HG02763 (cell line): ENCODE results near the gene ELF2.
"Not testable (repeated sequence)": the region's sequence is repeated elsewhere in the genome, so short reads cannot be mapped to it uniquely, and the experiment has no call there.

Experiments
- ATAC-seq: cut with Tn5 transposase; IDR thresholded peaks from one replicate; pipeline ENCODE4 v1.9.1; 2021; ENCODE audit warnings: mild to moderate bottlenecking, moderate library complexity; ENCODE audit not compliant: unreplicated experiment

Gene ELF2

GRCh38 chr4:139144911-139145551 is 32.0 kb downstream of the ELF2 start:
- ATAC-seq, result no peak

- no peak for ATAC-seq
These were observed 32.7 kb downstream of the ELF2 start for GRCh38 chr4:139144161-139144859.

GRCh38 chr4:139142980-139143379 is 34.0 kb downstream of the ELF2 start:
- ATAC-seq, result no peak

- peak; percentile 61 for ATAC-seq
These were observed 34.9 kb downstream of the ELF2 start for GRCh38 chr4:139142087-139142486.

- ATAC-seq, result no peak
These were observed 39.3 kb downstream of the ELF2 start for GRCh38 chr4:139137763-139138162.

- no peak for ATAC-seq
These were observed 42.6 kb downstream of the ELF2 start for GRCh38 chr4:139134403-139134802.

GRCh38 chr4:139131209-139131870 is 45.7 kb downstream of the ELF2 start:
- no peak for ATAC-seq

GRCh38 chr4:139129206-139129605 is 47.8 kb downstream of the ELF2 start:
- ATAC-seq, result no peak

GRCh38 chr4:139126898-139127297 is 50.1 kb downstream of the ELF2 start:
- ATAC-seq, result no peak

- ATAC-seq, result no peak
These were observed 53.1 kb downstream of the ELF2 start for GRCh38 chr4:139123910-139124309.

- no peak for ATAC-seq
These were observed 58.7 kb downstream of the ELF2 start for GRCh38 chr4:139118365-139118764.

GRCh38 chr4:139115226-139115625 is 61.8 kb downstream of the ELF2 start:
- ATAC-seq, result no peak

- ATAC-seq, result not testable (repeated sequence)
These were observed 62.2 kb downstream of the ELF2 start for GRCh38 chr4:139114795-139115194.

GRCh38 chr4:139112650-139113049 is 64.4 kb downstream of the ELF2 start:
- ATAC-seq, result no peak

- ATAC-seq, result no peak
These were observed 68.4 kb downstream of the ELF2 start for GRCh38 chr4:139108567-139109128.

GRCh38 chr4:139099366-139099982 is 77.5 kb downstream of the ELF2 start:
- no peak for ATAC-seq

- no peak for ATAC-seq
These were observed 84.7 kb downstream of the ELF2 start for GRCh38 chr4:139092271-139092670.

GRCh38 chr4:139085141-139085540 is 91.9 kb downstream of the ELF2 start:
- no peak for ATAC-seq

GRCh38 chr4:139084804-139085093 is 92.3 kb downstream of the ELF2 start:
- ATAC-seq, result no peak

GRCh38 chr4:139083956-139084803 is 92.8 kb downstream of the ELF2 start:
- peak; percentile 56 for ATAC-seq

GRCh38 chr4:139083607-139083955 is 93.4 kb downstream of the ELF2 start:
- ATAC-seq, result peak; percentile 21
